Raji (cell line): ENCODE measurements around the gene FBXL14.

Source experiments
- POLR2A ChIP-seq: IDR thresholded peaks from 2 replicates; pipeline ENCODE4 v1.6.1; 2011; ENCODE audit warnings: low read depth, low read length, control low read depth; ENCODE audit not compliant: insufficient read depth

Gene FBXL14

GRCh38 chr12:1528791-1529190, 65.6 kb downstream of the FBXL14 start:
- no peak for TF ChIP-seq POLR2A

- TF ChIP-seq POLR2A: no peak
Observed at GRCh38 chr12:1527789-1528188, 66.6 kb downstream of the FBXL14 start.

- TF ChIP-seq POLR2A: no peak
Observed at GRCh38 chr12:1525858-1526257, 68.5 kb downstream of the FBXL14 start.

GRCh38 chr12:1523558-1524050, 70.8 kb downstream of the FBXL14 start:
- no peak for TF ChIP-seq POLR2A

- no peak for TF ChIP-seq POLR2A
Observed at GRCh38 chr12:1523046-1523445, 71.3 kb downstream of the FBXL14 start.

GRCh38 chr12:1519642-1520041, 74.7 kb downstream of the FBXL14 start:
- TF ChIP-seq POLR2A: no peak

GRCh38 chr12:1518591-1519516, 75.5 kb downstream of the FBXL14 start:
- no peak for TF ChIP-seq POLR2A

- TF ChIP-seq POLR2A: no peak
Observed at GRCh38 chr12:1517734-1518525, 76.5 kb downstream of the FBXL14 start.

- no peak for TF ChIP-seq POLR2A
Observed at GRCh38 chr12:1517007-1517406, 77.4 kb downstream of the FBXL14 start.
